HG02678 (cell line): Measurements from ENCODE around the gene CCDC172.

Experiments used
- ATAC-seq: cut with Tn5 transposase; IDR thresholded peaks from one replicate; pipeline ENCODE4 v1.9.1; 2021; ENCODE audit warnings: mild to moderate bottlenecking, moderate library complexity; ENCODE audit not compliant: unreplicated experiment

The CCDC172 gene, protein sequence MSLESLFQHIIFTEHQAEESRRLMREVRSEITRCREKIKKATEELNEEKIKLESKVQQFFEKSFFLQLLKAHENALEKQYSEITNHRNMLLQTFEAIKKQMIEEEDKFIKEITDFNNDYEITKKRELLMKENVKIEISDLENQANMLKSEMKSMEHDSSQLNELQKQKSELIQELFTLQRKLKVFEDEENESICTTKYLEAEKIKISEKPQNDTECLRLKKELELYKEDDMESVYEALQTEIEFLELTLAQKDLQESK

DNA sequence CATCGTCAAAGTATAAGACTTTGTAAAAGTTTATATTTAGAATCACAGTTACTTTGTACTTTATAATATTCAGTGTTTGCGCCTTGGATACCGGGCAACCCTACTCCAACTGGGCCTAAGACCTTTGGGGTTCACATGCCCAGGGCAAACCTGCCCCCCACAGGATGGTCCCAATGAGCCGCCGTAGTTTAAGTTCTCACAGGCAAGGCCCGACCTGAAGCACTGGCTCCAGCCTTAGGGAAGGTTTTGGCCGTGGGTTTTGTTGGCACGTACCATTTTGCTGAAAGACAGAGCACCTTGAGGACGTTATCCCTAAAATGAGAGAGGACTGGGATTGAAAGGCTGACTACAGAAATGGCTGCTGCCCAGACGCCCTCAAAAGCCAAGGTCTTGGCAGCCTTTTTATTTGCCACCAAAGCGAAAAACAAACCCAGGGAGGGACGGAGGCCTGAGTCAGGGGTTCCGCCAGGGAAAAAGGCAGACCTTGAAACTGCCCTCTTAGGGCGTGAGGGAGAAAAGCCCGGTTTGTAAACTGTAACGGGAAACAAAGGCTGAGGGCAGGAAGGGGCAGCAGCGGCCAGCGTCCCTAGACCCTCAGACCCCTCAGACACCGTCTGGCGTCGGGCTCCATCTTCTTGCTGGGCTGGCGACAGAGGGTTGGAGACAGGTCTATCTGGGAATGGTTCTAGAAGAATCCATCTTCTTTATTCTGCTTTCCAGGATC lies at the start of gene CCDC172:
TSS of gene CCDC172 (plus strand) at position 222 of the 724 bp plus-strand sequence. CDS start 564 bp downstream, outside the sequence.
- no peak for ATAC-seq

DNA sequence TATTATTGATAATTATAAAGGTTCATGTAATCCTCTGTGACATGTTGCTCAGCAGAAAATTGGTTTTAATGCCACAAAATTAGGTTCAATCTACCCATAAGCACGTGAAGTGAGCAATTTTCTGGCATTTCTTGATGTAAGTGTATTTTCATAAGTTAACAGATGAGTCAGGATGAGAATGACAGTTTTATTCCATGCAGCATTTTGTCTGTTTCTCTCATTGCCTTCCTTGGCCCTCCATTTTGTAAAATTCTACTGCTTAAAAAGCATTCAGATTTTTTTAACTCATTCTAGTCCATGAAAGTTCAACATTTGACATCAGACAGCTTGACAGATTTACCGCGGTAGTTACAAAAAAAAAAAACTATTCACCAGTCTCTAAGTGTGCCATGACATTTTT lies 47.3 kb upstream of the CCDC172 start:
- no peak for ATAC-seq

DNA sequence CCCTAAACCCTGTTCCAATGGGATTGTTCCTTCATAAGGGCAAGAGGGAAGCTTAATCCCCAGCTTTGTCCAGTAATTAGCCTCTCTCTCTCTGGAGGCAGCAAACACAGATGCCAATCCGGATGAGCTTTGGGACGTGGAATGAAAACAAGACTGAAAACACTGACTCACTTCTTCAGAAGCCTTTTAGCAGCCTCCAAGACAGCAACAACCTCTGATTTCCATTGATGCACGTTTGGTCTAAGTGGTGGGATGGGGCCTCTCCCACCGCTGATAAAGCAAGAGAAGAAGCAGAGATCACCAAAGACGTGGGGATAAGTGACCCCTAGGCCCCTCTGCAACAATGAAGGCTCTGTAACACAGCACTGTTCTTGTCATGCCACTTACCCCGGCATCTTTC lies 45.4 kb upstream of the CCDC172 start:
- ATAC-seq, result no peak

DNA sequence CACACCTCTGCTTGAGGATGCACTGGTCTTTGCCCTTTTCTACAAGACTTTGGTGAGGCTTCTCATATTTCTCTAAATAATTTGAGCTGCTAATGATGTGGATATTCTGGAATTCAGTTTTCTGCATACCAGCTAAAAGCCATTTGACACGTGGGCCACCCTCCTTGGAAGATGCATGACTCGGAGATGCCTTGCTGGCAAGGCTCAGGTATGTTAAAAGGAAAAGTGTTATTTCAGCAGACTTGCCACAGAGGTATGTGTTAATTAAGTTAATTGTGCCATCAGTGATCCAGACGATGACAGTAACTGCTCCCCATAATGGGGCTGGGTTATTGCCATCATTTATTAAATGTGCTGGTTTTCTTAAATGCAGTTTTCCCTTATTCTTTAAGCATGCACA lies 42.5 kb upstream of the CCDC172 start:
- no peak for ATAC-seq

DNA sequence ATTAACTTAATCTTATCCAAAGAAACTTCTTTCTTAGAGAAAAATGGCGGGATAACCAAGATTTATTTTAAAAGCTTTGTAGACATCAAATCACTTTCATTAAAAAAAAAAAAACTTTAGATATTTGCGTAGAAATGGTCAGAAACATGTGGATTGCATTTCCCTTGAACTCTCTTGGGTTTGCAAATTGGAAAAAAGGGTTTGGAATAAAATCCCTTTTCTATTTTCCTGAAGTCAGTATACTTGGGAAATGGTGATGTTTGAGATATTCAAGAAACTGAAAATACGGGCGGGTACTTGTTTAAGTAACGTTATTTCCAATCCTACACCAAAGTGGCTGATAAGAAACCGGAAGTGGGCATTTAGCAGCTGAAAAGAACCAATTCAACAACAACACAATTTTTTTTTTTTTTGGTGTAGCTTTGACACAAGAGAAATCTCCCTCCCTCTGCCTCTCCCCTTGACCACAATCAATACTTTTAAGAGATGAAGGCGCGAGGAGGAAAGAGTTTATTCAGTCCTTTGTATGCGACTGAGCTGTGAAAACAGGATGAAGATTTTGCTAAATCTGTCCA lies 37.5 kb upstream of the CCDC172 start:
- no peak for ATAC-seq

DNA sequence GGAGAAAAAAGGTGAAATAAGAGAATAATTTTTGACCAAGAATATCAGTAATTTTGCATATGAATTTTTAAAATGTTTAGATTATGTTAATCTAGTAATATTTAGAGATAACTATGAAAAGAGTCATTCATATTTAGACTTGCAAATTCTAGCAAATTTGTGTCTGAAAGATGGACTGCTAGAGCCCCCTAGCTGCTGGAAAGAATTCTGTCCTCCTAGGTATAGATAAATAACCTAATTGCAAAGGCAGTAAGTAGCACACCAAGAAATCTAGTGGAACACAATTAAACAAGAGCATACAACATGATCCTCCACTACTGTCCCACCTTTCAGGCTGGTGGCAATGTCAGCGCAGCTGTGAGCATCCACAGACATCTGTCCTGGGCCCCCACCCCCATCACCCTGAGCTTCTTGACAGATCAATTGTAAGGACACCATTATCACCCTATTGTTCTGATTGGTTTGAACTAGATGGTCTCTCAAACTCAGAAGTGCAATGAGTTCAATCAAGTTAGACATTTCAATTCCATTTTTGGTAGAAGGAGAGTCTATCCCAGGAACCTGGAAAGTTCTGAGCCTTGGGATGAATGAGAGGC lies 36.2 kb upstream of the CCDC172 start:
- no peak for ATAC-seq

DNA sequence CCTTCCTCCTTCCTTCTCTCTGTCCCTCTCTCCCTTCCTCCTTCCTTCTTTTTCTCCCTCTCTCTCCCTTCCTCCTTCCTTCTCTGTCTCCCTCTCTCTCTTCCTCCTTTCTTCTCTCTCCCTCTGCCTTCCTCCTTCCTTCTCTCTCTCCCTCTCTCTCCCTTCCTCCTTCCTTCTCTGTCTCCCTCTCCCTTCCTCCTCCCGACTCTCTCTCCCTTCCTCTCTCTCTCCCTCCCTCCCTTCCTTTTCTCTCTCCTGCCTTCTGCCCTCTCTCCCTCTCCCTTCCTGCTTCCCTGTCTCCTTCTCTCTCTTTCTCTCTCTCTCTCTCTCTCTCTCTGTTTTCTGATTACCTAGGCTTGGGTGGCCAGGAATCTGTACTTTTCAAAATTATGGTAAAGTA lies 34.6 kb upstream of the CCDC172 start:
- ATAC-seq, result no peak

DNA sequence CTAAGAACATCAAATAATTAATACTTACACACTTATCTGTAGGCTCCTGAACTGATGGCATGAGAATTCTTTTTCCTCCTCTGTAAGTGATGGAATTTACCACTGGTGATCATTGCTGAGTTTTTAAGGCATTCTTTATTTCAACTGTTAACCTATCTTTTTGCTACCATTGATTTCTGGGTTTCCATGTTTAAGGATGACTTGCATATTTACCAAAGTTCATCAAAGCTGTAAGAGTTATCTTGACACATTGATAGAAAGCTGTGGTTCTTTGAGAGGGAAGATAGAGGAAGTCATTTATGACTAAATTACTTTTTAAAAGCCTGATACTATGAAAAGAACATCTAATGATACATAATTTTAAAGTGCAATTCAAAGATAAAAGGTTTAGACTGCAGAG lies 31.8 kb upstream of the CCDC172 start:
- no peak for ATAC-seq

DNA sequence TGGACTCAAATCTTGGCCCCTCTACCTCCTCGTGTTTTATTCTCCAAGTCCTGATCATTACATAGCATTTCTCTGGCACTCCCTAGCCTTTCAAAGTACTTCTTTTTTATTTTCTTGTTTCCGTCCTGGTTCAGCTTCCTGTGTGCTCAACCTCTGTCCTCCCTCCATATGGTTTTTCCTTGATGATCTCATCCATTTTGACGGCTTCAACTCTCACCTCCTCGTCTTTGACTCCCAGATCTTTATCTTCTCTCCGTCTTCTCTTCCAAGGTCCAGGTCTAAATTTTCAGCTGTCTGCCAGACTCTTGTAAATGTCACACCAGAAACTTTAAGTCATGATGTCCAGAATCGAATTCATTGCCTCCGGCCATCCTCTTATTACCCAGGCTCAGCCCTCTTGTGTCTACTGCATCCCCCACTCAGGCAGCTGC lies 27.9 kb upstream of the CCDC172 start:
- ATAC-seq, result no peak

DNA sequence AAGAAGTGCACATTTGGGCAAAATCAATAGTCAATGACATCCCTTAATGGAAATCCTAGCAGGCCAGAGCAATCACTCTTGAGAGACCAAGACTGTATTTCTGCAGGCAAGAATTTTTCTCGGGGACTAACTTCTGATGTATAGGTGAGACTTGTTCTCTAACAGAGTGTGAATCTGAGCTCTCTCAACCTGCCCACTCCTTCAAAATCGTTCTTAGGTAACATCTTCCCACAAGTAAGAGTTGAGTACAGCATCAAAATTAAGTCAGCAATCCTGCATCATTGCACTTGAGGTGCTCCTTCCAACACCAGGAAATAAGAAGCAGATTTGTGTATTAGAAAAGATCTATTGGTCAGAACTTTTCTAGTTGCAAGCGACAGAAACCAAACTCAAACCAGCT lies 25.7 kb upstream of the CCDC172 start:
- no peak for ATAC-seq

DNA sequence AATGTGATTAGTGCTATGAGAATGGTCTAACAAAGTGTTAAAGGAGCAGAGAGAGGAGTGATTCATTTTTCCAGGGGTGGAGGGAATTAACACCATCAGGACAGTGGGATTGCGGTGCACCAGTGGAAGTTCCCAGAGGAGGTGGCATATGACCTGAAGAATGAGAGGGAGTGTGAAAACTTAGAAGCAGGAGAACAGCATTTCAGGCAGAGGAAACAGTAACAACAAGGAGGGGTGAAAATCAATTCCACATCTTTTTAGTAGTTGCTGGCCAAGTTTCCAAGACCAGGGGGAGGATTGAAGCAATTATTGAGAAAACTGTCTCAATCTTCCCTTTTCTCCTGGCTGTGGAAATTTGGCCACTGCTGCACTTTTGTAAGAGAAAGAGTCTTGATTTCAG lies 23.7 kb upstream of the CCDC172 start:
- ATAC-seq, result no peak

DNA sequence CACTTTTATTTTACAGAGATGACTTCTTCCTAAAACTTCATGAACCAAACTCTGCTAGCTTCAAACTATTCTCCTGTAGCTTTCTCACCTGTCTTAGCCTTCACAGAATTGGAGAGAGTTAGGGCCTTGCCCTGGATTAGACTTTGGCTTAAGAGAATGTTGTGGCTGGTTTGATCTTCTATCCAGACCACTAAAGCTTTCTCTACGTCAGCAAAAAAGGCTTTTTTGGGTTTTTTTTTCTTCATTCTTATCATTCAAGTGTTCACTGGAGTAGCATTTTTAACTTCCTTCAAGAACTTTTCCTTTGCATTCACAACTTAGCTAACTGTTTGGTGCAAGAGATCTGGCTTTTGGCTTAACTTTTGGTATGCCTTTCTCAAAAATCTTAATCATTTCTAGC lies 19.3 kb upstream of the CCDC172 start:
- no peak for ATAC-seq

DNA sequence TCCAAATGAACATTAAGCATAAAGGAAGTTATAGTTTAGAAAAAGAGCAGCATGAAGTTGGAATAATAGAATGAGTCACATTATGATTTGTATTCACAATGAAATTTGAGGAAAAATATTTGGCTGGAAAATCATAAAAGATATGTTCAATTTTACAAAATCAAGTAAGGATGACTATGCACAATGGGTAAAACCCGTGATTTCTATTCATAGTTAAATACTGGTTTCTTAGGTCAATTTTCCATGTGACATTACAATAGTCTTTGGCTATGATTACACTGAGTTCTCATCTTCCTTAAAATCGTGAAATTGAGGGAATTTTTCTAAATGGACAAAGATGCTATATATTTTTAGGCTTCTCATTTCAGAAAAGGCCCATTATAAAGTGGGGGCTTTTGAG lies 17.4 kb upstream of the CCDC172 start:
- no peak for ATAC-seq

DNA sequence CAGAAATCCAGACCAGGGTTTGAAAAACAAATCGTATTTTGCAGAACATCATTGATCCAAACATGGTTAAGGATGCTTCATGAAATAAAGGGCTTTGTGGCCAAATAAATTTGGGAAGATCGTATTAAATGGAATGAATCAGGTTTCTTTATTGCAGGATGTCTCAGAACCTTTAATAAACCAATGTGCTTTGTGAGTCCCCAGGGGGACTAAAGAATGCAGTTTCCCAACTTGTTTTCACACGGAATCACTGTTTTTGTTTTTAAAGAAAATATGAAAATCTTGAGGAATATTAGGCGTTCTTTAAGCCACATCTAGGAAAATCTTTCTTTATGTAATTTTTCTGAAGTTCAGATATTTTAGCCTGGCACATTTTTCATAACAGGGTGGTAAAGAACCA lies 16.8 kb upstream of the CCDC172 start:
- ATAC-seq, result no peak

DNA sequence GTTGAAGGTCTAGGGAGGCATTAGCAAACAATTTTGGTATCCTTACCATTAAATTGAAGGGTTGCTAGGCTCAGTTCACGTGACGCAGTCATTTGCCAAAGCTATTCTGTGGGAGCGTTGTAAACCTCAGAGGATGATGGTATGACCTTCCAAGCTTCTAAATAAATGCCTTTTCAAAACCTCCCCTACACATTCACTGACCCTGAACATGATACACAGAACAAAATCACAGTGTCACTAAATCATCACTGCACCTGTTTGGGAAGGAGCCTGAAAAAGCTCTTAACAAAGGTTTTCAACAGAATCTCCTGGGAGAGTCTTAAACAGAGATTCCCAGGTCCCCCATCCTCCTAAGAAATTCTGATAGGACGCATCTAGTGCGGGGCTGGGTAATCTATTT lies 13.2 kb upstream of the CCDC172 start:
- no peak for ATAC-seq

DNA sequence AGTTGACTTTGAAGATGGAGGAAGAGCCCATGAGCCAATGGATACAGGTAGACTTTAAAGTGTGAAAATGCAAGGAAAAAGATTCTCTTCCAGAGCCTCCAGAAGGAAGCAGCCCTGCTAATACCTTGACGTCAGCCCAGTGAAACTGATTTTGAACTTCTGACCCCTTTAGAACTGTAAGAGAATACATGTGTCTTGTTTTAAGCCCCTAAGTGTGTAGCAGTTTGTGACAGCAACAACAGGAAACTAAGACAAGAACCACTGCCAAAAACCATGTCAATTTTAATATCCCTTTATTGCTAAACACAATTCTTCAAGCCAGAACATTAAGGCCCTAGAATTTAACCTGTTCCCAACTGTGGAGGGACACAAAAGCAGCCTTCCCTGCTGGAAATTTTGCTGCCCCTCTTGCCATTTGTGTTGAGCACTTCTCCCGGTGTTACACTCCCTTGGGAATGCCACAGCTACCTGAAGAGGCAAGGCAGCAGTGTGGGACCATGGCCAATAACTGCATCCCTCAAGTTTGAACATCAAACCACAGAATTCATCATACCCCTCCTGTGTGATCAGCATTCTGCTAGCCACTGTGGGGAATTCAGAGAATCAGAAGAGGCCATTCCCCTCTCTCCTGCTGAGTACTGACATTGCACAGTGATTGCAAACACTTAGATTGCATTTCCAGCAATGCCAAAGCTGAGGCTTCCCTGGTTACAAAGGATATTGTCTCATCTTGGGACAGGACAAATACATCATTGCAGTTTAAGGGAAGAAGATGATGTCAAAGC lies 12.3 kb upstream of the CCDC172 start:
- ATAC-seq, result no peak

DNA sequence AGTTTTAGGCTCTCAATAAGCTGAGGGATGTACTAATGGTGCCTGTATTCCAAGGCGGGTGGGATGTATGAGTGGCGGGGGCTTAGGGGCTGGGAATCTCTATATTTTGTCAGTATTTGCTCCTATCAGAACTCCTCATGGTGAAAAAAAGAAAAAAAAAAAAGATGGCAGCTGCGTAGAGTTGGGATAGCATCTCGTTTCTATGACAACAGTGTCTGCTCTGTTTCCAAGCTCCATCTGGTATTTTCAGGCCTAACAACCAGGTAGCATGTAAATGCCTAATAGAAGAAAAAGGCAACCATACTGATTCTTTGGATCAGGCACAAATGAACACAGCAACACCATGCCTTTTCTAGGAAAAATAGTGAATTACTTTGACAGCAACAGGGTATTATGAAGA lies 11.7 kb upstream of the CCDC172 start:
- no peak for ATAC-seq

DNA sequence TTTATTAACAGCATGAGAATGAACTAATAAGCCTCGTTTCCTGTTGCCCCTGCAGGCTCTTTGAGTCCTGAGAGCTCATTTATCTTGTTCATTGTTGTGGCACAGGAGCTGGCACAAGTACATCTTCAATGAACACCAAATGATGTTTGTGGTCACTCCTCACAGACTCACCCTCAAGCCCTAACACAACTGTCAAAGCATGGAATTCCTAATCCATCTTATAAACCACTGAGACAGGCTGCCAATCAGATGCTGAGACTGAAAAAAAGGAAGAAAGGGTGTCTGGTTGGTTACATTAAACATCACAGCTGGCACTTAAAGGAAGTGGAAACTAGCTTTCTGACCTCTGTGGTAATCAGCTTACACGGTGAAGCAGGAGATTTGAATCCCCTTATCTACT lies 7.7 kb upstream of the CCDC172 start:
- ATAC-seq, result no peak

DNA sequence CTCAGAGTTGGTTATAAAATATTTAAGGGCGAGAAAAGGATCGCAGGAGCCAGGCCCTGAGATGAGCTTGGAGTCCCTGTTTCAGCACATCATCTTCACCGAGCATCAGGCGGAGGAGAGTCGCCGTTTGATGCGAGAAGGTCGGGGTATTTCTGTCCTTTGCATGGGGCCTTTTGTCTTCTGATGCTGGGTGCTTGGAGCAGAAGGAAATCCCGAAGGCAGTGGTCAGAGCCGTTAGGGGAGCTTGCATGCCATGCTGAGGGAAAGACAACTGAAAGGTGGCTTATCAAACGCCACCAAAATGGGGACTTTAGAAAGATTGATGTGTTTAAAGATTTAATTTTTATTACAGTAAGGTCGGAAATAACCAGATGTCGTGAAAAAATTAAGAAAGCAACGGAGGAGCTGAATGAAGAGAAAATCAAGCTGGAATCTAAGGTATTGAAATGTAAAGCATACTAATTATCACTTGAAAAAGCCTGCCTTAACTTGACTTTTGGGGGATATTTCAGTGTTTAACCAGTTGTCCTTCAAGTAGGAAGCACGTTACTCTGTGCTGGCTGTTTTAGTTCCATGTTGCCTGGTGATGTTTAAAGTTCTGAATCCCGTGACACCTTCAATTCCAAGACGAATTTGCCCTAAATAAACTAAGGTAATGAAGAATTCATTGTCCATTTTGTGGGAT lies 845 bp downstream of the CCDC172 start:
- ATAC-seq, result no peak

DNA sequence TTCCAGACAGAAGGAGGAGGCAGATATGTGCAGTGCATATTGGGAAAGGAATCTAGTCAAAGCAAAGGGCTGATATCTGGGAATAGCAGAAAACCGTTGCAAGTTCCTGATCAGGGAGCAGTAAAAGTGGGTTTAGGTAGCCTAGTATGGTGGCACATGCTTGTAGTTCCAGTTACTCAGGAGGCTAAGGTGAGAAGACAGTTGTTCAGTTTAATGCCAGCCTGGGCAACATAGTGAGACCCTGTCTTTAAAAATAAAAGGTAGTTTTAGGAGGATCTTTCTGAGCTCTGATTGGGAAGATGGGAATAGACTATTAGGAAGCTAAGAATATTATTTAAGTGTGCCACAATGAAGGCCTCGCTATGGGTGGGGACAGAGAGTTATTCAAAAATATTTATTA lies 1.7 kb downstream of the CCDC172 start:
- ATAC-seq, result no peak

DNA sequence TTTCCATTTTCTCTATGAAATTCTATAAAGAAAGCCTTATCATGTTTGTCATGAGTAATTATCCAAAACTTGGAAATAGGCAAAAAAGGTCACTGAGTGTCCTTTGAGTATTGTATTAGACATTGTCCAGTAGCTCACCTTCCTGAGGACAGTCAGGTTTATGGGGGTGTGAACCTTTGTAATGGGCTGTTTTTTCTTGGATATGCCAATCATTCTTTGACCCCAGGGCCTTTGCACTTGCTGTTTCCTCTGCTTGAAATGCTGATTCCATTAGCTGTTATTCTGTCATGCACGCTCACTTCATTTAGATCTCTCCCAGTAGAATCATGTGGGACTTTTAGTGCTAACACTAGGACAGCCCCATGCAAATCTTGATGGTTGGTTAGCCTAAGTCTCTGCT lies 4.9 kb downstream of the CCDC172 start:
- ATAC-seq, result no peak
